ENCODE results near the gene OR6X1. TPM values are rescaled to one million over a fixed set of nuclear protein-coding genes. Genes with fewer than 3 reads are reported as not detected.
"Not testable (repeated sequence)": the region's sequence is repeated elsewhere in the genome, so short reads cannot be mapped to it uniquely, and the experiment has no call there.

OR6X1 gene
- total and polyA plus RNA-seq, 3 experiments from 2014 or later = not detected

DNA sequence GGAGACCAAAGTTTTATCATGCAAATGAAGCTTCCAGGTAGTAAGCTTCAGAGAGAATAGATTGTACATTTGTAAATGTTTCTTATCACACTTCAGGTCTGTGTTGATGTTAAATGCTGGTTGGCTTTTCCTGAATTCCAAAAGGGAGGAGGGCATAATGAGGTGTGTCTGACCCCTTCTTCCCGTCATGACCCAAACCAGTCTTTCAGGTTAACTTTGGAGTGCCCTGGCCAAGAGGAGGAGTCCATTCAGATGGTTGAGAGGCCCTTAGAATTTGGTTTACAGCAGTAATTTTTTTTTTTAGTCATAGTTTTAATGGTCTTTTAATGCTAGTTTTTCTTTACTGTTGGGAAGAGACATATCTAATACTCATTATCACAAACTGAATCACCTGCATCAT lies 2.5 kb downstream of the OR6X1 start:
- no peak overlapping the region for H3K27ac Mint-ChIP-seq
- H3K27me3 Mint-ChIP-seq = peaks cover 28 to 70% of the 10 kb centered on the region in 2 donors
- H3K36me3 Mint-ChIP-seq = peaks cover 0 to 22% (median 0%) of the 10 kb centered on the region in 3 donors
- Histone ChIP-seq H3K27ac (ENCODE audit: low read depth, low read length) (no peak overlapping the region), H3K4me1 (ENCODE audit: insufficient read depth, low read length) (no peaks in the 10 kb centered on the region), H3K27me3 (ENCODE audit: insufficient read depth, low read length, poor library complexity, severe bottlenecking) (no peaks in the 10 kb centered on the region), H3K36me3 (ENCODE audit: insufficient read depth, low read length) (no peaks in the 10 kb centered on the region), H3K9me3 (ENCODE audit: low read length) (no peaks in the 10 kb centered on the region), H3K4me3 (ENCODE audit: low read length) (no peak overlapping the region)
- H3K4me1 Mint-ChIP-seq = peaks cover 0 to 4% (median 0%) of the 10 kb centered on the region in 3 donors
- CTCF ChIA-PET = no interaction called here
- DNase-seq = no peak
- POLR2A ChIA-PET = no interaction called here
- H3K9me3 Mint-ChIP-seq = peaks cover 0 to 8% (median 3%) of the 10 kb centered on the region in 5 donors
- H3K4me3 Mint-ChIP-seq = no peak overlapping the region

DNA sequence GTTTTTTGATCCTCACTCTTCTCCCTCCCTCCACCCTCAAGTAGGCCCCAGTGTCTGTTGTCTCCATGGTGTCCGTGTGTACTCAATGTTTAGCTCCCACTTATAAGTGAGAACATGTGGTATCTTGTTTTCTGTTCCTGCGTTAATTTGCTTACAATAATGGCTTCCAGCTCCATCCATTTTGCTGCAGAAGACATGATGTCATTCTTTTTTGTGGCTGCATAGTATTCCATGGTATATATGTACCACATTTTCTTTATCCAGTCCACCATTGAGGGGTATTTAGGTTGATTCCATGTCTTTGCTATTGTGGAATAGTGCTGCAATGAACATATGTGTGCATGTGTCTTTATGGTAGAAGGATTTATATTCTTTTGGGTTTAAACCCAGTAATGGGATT lies 6.0 kb downstream of the OR6X1 start:
- H3K9me3 Mint-ChIP-seq, CTCF ChIA-PET: not testable (repeated sequence)
- peaks cover 0 to 22% (median 2%) of the 10 kb centered on the region in 3 donors for H3K36me3 Mint-ChIP-seq

DNA sequence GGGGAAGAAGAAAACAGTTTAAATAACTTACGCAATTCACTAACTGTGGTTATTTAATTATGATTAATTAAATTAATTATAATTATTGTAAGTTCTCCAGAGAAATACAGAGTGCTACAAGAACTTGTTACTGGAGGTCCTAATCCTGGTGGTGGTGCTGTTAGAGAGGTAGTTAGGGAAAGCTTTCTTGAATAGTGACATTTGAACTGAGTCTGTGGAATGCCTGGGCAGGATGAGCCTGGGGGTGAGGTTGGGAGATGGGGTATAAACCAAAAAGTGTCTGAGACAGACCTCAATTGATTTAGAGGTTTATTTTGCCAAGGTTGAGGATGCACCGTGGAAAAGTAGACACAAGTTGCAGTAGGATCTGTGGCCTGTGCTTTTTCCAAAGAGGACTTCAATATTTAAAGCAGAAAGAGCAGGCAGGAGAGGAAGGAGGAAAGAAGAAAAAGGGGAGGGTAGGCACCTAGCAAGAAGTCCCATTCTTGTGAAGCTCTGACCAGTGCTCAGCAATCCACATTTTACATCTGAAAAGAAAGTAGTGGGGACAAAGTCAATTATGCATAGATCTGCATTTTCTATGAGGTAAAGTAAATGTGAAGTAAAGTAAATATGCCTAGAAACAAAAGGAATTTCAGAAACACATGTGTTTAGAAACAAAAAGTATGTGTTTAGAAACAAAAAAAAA lies 8.4 kb downstream of the OR6X1 start:
- no peaks in the 10 kb centered on the region for H3K27me3 ChIP-seq (ENCODE audit: insufficient read depth, low read length, poor library complexity, severe bottlenecking)
- peak overlapping the region in 2 of 8 donors; percentile 16 to 20 for H3K27ac Mint-ChIP-seq
- no peaks in the 10 kb centered on the region for H3K36me3 ChIP-seq (ENCODE audit: insufficient read depth, low read length)
- H3K4me1 ChIP-seq (ENCODE audit: insufficient read depth, low read length) = peaks cover 7% of the 10 kb centered on the region
- no peak overlapping the region for H3K4me3 Mint-ChIP-seq
- H3K27ac ChIP-seq (ENCODE audit: low read depth, low read length) = no peak overlapping the region
- H3K9me3 Mint-ChIP-seq = peaks cover 0 to 8% (median 3%) of the 10 kb centered on the region in 5 donors
- H3K4me3 ChIP-seq (ENCODE audit: low read length) = no peak overlapping the region
- H3K27me3 Mint-ChIP-seq = peaks cover 18 to 36% of the 10 kb centered on the region in 2 donors
- peaks cover 2 to 13% (median 7%) of the 10 kb centered on the region in 3 donors for H3K36me3 Mint-ChIP-seq
- DNase-seq = no peak
- ChIA-PET CTCF (no interaction called here), POLR2A (no interaction called here)
- H3K4me1 Mint-ChIP-seq = peaks cover 11 to 17% (median 12%) of the 10 kb centered on the region in 3 donors
- H3K9me3 ChIP-seq (ENCODE audit: low read length) = no peaks in the 10 kb centered on the region

More for the DNA sequence above, 6.0 kb downstream of the OR6X1 start:
- H3K4me3 ChIP-seq (ENCODE audit: low read length); H3K27ac ChIP-seq (ENCODE audit: low read depth, low read length); H3K27ac Mint-ChIP-seq; H3K4me3 Mint-ChIP-seq; H3K4me1 Mint-ChIP-seq; H3K36me3 ChIP-seq (ENCODE audit: insufficient read depth, low read length); H3K4me1 ChIP-seq (ENCODE audit: insufficient read depth, low read length); DNase-seq; POLR2A ChIA-PET; H3K9me3 ChIP-seq (ENCODE audit: low read length); H3K27me3 ChIP-seq (ENCODE audit: insufficient read depth, low read length, poor library complexity, severe bottlenecking): not testable (repeated sequence)
- peaks cover 33 to 58% of the 10 kb centered on the region in 2 donors for H3K27me3 Mint-ChIP-seq

GRCh38 chr11:123742724-123743120 lies 11.6 kb downstream of the OR6X1 start:
- Histone ChIP-seq H3K36me3 (ENCODE audit: insufficient read depth, low read length) (no peaks in the 10 kb centered on the region), H3K4me1 (ENCODE audit: insufficient read depth, low read length) (peaks cover 21% of the 10 kb centered on the region), H3K27ac (ENCODE audit: low read depth, low read length) (no peak overlapping the region), H3K9me3 (ENCODE audit: low read length) (no peaks in the 10 kb centered on the region), H3K27me3 (ENCODE audit: insufficient read depth, low read length, poor library complexity, severe bottlenecking) (no peaks in the 10 kb centered on the region), H3K4me3 (ENCODE audit: low read length) (no peak overlapping the region)
- H3K27ac Mint-ChIP-seq = peak overlapping the region in 3 of 8 donors; percentile 89 to 99 (median 97)
- CTCF ChIA-PET = no interaction called here
- peak overlapping the region in 4 of 7 donors; percentile 91 to 98 (median 92) for H3K4me3 Mint-ChIP-seq
- POLR2A ChIA-PET = no interaction called here
- H3K4me1 Mint-ChIP-seq = peaks cover 35 to 46% (median 41%) of the 10 kb centered on the region in 3 donors
- H3K27me3 Mint-ChIP-seq = peaks cover 4 to 5% of the 10 kb centered on the region in 2 donors
- peaks cover 0 to 25% (median 3%) of the 10 kb centered on the region in 3 donors for H3K36me3 Mint-ChIP-seq
- H3K9me3 Mint-ChIP-seq = no peaks in the 10 kb centered on the region
- no peak for DNase-seq

GRCh38 chr11:123742031-123742723 lies 12.1 kb downstream of the OR6X1 start:
- POLR2A ChIA-PET = no interaction called here

DNA sequence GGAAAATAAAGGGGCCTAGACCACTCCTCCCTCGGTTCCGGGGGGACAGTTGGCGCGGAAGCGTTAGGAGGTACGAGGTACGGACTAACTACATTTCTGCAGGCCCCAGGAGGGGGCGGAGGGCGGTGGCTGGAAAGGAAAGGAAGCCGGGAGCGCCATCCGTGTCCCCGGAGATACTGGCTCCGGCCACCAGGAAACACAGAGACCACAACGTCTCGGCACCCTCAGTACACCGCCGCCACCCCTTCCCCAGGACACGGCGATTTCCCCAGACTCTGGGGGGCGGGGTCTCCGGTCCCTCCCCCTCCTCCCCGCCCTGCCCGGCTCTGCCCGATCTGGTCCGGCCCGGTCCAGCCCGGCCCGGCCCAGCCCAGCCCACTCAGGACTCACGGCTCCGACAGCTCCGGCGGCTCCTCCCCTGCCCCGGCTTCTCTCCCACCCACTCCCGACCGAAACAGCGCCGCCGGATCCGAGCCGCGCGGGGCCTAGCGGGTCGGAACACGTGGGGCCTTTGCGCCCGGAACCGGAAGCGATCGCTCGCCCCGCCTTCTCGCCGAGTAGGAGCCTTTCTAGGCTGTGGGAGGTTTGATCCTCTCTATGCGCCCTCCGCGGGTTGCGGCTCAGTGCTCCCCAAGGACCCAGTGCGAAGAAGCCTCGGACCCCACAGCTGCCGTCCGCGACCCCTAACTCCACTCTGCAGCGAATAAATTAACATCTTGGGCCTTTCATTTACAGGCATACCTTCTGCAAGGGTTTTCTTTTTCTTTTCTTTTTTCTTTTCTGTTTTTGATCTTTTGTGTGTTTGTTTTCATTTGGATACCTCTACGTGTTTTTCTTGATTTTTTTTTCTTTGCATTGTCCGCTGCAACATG lies 12.9 kb downstream of the OR6X1 start, which contains the start of gene ZNF202:
Gene ZNF202 (minus strand): TSS at position 502 of the 872 bp plus-strand sequence. CDS start 10,772 bp downstream, outside the sequence.
- no peaks in the 10 kb centered on the region for H3K9me3 ChIP-seq (ENCODE audit: low read length)
- H3K36me3 Mint-ChIP-seq = peaks cover 0 to 36% (median 7%) of the 10 kb centered on the region in 3 donors
- H3K27me3 Mint-ChIP-seq = peaks cover 3 to 5% of the 10 kb centered on the region in 2 donors
- POLR2A ChIA-PET = no interaction called here
- DNase-seq = peak; percentile 87 to 93 (median 87)
- peak within 1 kb of the TSS; percentile 58 to 99 (median 96) for H3K27ac Mint-ChIP-seq
- H3K4me3 Mint-ChIP-seq = peak within 1 kb of the TSS; percentile 87 to 98 (median 92)
- no peaks in the 10 kb centered on the region for H3K27me3 ChIP-seq (ENCODE audit: insufficient read depth, low read length, poor library complexity, severe bottlenecking)
- H3K36me3 ChIP-seq (ENCODE audit: insufficient read depth, low read length) = no peaks in the 10 kb centered on the region
- H3K27ac ChIP-seq (ENCODE audit: low read depth, low read length) = peak within 1 kb of the TSS; percentile 77
- H3K9me3 Mint-ChIP-seq = no peaks in the 10 kb centered on the region
- H3K4me1 Mint-ChIP-seq = peaks cover 46 to 56% (median 53%) of the 10 kb centered on the region in 3 donors
- peak within 1 kb of the TSS; percentile 98 for H3K4me3 ChIP-seq (ENCODE audit: low read length)
- H3K4me1 ChIP-seq (ENCODE audit: insufficient read depth, low read length) = peaks cover 21% of the 10 kb centered on the region
- CTCF ChIA-PET = no interaction called here

More at GRCh38 chr11:123742031-123742723, 12.1 kb downstream of the OR6X1 start:
- Mint-ChIP-seq H3K4me1 (peaks cover 40 to 52% (median 46%) of the 10 kb centered on the region in 3 donors), H3K4me3 (peak overlapping the region; percentile 87 to 98 (median 92)), H3K27ac (peak overlapping the region; percentile 58 to 99 (median 90)), H3K36me3 (peaks cover 0 to 30% (median 7%) of the 10 kb centered on the region in 3 donors), H3K27me3 (peaks cover 3 to 5% of the 10 kb centered on the region in 2 donors), H3K9me3 (no peaks in the 10 kb centered on the region)
- H3K4me1 ChIP-seq (ENCODE audit: insufficient read depth, low read length) = peaks cover 21% of the 10 kb centered on the region
- peak overlapping the region; percentile 77 for H3K27ac ChIP-seq (ENCODE audit: low read depth, low read length)
- H3K4me3 ChIP-seq (ENCODE audit: low read length) = peak overlapping the region; percentile 98
- H3K27me3 ChIP-seq (ENCODE audit: insufficient read depth, low read length, poor library complexity, severe bottlenecking) = no peaks in the 10 kb centered on the region
- no peaks in the 10 kb centered on the region for H3K36me3 ChIP-seq (ENCODE audit: insufficient read depth, low read length)
- CTCF ChIA-PET = no interaction called here
- DNase-seq = no peak
- no peaks in the 10 kb centered on the region for H3K9me3 ChIP-seq (ENCODE audit: low read length)

DNA sequence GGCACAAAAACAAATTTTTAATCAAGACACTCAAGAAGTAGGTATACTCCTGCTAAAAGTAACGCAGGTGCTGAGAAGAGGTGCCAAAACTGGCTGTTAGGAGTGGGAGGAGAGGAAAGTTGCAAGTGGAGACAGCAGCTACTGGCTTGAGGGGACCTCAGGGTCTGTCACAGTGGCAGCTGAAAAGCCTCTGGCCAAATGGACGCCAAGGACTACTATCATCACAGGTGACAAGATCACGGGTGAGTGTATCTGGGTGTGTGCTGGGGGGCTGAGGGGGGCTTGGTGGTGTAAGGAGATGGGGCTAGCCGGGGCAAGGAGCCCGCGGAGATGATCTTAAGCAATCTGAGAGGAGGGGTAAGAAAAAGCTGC lies 13.5 kb downstream of the OR6X1 start:
- H3K27ac ChIP-seq (ENCODE audit: low read depth, low read length) = peak overlapping the region; percentile 77
- CTCF ChIA-PET = no interaction called here
- POLR2A ChIA-PET = no interaction called here
- H3K36me3 ChIP-seq (ENCODE audit: insufficient read depth, low read length) = no peaks in the 10 kb centered on the region
- Mint-ChIP-seq H3K27me3 (peaks cover under 1% of the 10 kb centered on the region in 2 donors), H3K4me3 (peak overlapping the region; percentile 87 to 98 (median 92)), H3K4me1 (peaks cover 46 to 60% (median 53%) of the 10 kb centered on the region in 3 donors), H3K27ac (peak overlapping the region; percentile 58 to 99 (median 94)), H3K36me3 (peaks cover 0 to 39% (median 6%) of the 10 kb centered on the region in 3 donors), H3K9me3 (no peaks in the 10 kb centered on the region)
- H3K9me3 ChIP-seq (ENCODE audit: low read length) = no peaks in the 10 kb centered on the region
- peaks cover 21% of the 10 kb centered on the region for H3K4me1 ChIP-seq (ENCODE audit: insufficient read depth, low read length)
- DNase-seq = no peak
- H3K4me3 ChIP-seq (ENCODE audit: low read length) = peak overlapping the region; percentile 98
- H3K27me3 ChIP-seq (ENCODE audit: insufficient read depth, low read length, poor library complexity, severe bottlenecking) = no peaks in the 10 kb centered on the region
